ENCODE data around the gene SERAC1. TPM values are rescaled to one million over a fixed set of nuclear protein-coding genes. Genes with fewer than 3 reads are reported as not detected.

SERAC1 gene
- total RNA-seq, 2 donors from 2014 or later, result 15.1 to 19.4 TPM

GRCh38 chr6:158080849-158081656 is 87.0 kb downstream of the SERAC1 start:
- H3K27ac ChIP-seq (ENCODE audit: low read depth, low read length), result no peak overlapping the region
- 93 to 97% methylated on average over 14 to 18 of the region's 18 CpGs for WGBS, 2 experiments (ENCODE audit: insufficient coverage in 1 of 2, insufficient read length in 1 of 2)
- peaks cover 55% of the 10 kb centered on the region for H3K36me3 ChIP-seq (ENCODE audit: control insufficient read depth, insufficient read depth, low read length)
- no peaks in the 10 kb centered on the region for H3K4me1 ChIP-seq (ENCODE audit: control insufficient read depth, insufficient read depth, low read length)
- H3K9ac ChIP-seq (ENCODE audit: extremely low read depth, low read length, poor library complexity, severe bottlenecking), result no peak overlapping the region
- Mint-ChIP-seq H3K36me3 (ENCODE audit: low read depth) (peaks cover 66% of the 10 kb centered on the region), H3K27me3 (ENCODE audit: insufficient read depth) (no peaks in the 10 kb centered on the region), H3K27ac (peak overlapping the region; percentile 32), H3K9me3 (no peaks in the 10 kb centered on the region), H3K4me1 (no peaks in the 10 kb centered on the region), H3K4me3 (no peak overlapping the region)
- DNase-seq, result peak; percentile 29
- TF ChIP-seq CTCF (conservative IDR thresholded peaks at IDR 0.05), result no peak
- no peaks in the 10 kb centered on the region for H3K27me3 ChIP-seq (ENCODE audit: control insufficient read depth, insufficient read depth, low read length, poor library complexity, severe bottlenecking)
- H3K4me3 ChIP-seq (ENCODE audit: low read length), result no peak overlapping the region
- no peaks in the 10 kb centered on the region for H3K9me3 ChIP-seq (ENCODE audit: control insufficient read depth, low read length)

GRCh38 chr6:158078320-158078719 is 89.7 kb downstream of the SERAC1 start:
- Mint-ChIP-seq H3K4me3 (no peak overlapping the region), H3K9me3 (no peaks in the 10 kb centered on the region), H3K36me3 (ENCODE audit: low read depth) (peaks cover 55% of the 10 kb centered on the region), H3K27ac (no peak overlapping the region), H3K27me3 (ENCODE audit: insufficient read depth) (no peaks in the 10 kb centered on the region), H3K4me1 (no peaks in the 10 kb centered on the region)
- H3K4me1 ChIP-seq (ENCODE audit: control insufficient read depth, insufficient read depth, low read length), result no peaks in the 10 kb centered on the region
- TF ChIP-seq CTCF (conservative IDR thresholded peaks at IDR 0.05), result no peak
- no peak for DNase-seq
- no peak overlapping the region for H3K27ac ChIP-seq (ENCODE audit: low read depth, low read length)
- WGBS, 2 experiments (ENCODE audit: insufficient coverage in 1 of 2, insufficient read length in 1 of 2), result 81 to 90% methylated on average over 4 to 7 of the region's 7 CpGs
- H3K4me3 ChIP-seq (ENCODE audit: low read length), result no peak overlapping the region
- H3K9ac ChIP-seq (ENCODE audit: extremely low read depth, low read length, poor library complexity, severe bottlenecking), result no peak overlapping the region
- H3K36me3 ChIP-seq (ENCODE audit: control insufficient read depth, insufficient read depth, low read length), result peaks cover 54% of the 10 kb centered on the region
- no peaks in the 10 kb centered on the region for H3K9me3 ChIP-seq (ENCODE audit: control insufficient read depth, low read length)
- H3K27me3 ChIP-seq (ENCODE audit: control insufficient read depth, insufficient read depth, low read length, poor library complexity, severe bottlenecking), result no peaks in the 10 kb centered on the region

GRCh38 chr6:158077676-158078075 is 90.4 kb downstream of the SERAC1 start:
- peaks cover 54% of the 10 kb centered on the region for H3K36me3 ChIP-seq (ENCODE audit: control insufficient read depth, insufficient read depth, low read length)
- no peaks in the 10 kb centered on the region for H3K4me1 ChIP-seq (ENCODE audit: control insufficient read depth, insufficient read depth, low read length)
- no peak for DNase-seq
- peaks cover 50% of the 10 kb centered on the region for H3K36me3 Mint-ChIP-seq (ENCODE audit: low read depth)
- H3K27me3 ChIP-seq (ENCODE audit: control insufficient read depth, insufficient read depth, low read length, poor library complexity, severe bottlenecking), result no peaks in the 10 kb centered on the region
- H3K9ac ChIP-seq (ENCODE audit: extremely low read depth, low read length, poor library complexity, severe bottlenecking), result no peak overlapping the region
- H3K4me3 ChIP-seq (ENCODE audit: low read length), result no peak overlapping the region
- H3K9me3 Mint-ChIP-seq, result no peaks in the 10 kb centered on the region
- H3K27ac Mint-ChIP-seq, result no peak overlapping the region
- 94 to 97% methylated on average over 10 of the region's 10 CpGs for WGBS, 2 experiments (ENCODE audit: insufficient coverage in 1 of 2, insufficient read length in 1 of 2)
- TF ChIP-seq CTCF (conservative IDR thresholded peaks at IDR 0.05), result no peak
- H3K27ac ChIP-seq (ENCODE audit: low read depth, low read length), result no peak overlapping the region
- no peaks in the 10 kb centered on the region for H3K27me3 Mint-ChIP-seq (ENCODE audit: insufficient read depth)
- no peaks in the 10 kb centered on the region for H3K4me1 Mint-ChIP-seq
- no peak overlapping the region for H3K4me3 Mint-ChIP-seq
- H3K9me3 ChIP-seq (ENCODE audit: control insufficient read depth, low read length), result no peaks in the 10 kb centered on the region

Measured in endodermal cell (in vitro differentiated cells).